Lung (tissue), 12 donors: Measurements from ENCODE around the gene EHD4. TPM values are rescaled to one million over a fixed set of nuclear protein-coding genes. Genes with fewer than 3 reads are reported as not detected.

Experiments
- ATAC-seq: fragments of 200-7000 bp; cut with Tn5 transposase; one replicate; pipeline ENCODE4 v1.9.1; 2020; ENCODE audit warnings: moderate number of reproducible peaks; ENCODE audit not compliant: insufficient read depth, low FRiP score
- DNase-seq, 3 donors: peaks; one replicate each; pipeline ENCODE4 v3.0.0-alpha.2; 2013 to 2017
- H3K27ac ChIP-seq, 2 donors: one replicate each; pipeline ENCODE4 v1.5.1; 2013; ENCODE audit warnings: mild to moderate bottlenecking in 2 of 2, moderate library complexity in 2 of 2, control low read depth in 1 of 2, inconsistent platforms in 1 of 2, low read depth in 1 of 2, low read length in 1 of 2
- H3K27me3 ChIP-seq, 3 donors: one replicate each; pipeline ENCODE4 v1.5.1; 2013; ENCODE audit warnings: low read length in 2 of 3; ENCODE audit not compliant: control insufficient read depth in 3 of 3, insufficient read depth in 3 of 3
- H3K36me3 ChIP-seq, 4 donors: one replicate each; pipeline ENCODE4 v1.5.1; 2013; ENCODE audit warnings: low read length in 4 of 4, mild to moderate bottlenecking in 1 of 4, moderate library complexity in 1 of 4; ENCODE audit not compliant: control insufficient read depth in 4 of 4, insufficient read depth in 4 of 4
- H3K4me1 ChIP-seq, 5 donors: one replicate each; pipeline ENCODE4 v1.5.1; 2013; ENCODE audit warnings: low read length in 5 of 5, mild to moderate bottlenecking in 2 of 5, moderate library complexity in 1 of 5; ENCODE audit not compliant: control insufficient read depth in 5 of 5, insufficient read depth in 5 of 5
- H3K4me3 ChIP-seq: one replicate; pipeline ENCODE4 v1.5.1; 2013; ENCODE audit warnings: mild to moderate bottlenecking, control low read depth, moderate library complexity
- H3K9ac ChIP-seq, 2 donors: one replicate each; pipeline ENCODE4 v1.5.1; 2013; ENCODE audit warnings: low read length in 2 of 2, control low read depth in 1 of 2; ENCODE audit not compliant: insufficient read depth in 1 of 2
- H3K9me3 ChIP-seq, 4 donors: one replicate each; pipeline ENCODE4 v1.5.1; 2013; ENCODE audit warnings: low read length in 3 of 4, mild to moderate bottlenecking in 1 of 4, moderate library complexity in 1 of 4; ENCODE audit not compliant: control insufficient read depth in 4 of 4, insufficient read depth in 3 of 4
- CTCF ChIP-seq: IDR thresholded peaks from 2 replicates; pipeline ENCODE4 v1.5.1; 2012; ENCODE audit warnings: mild to moderate bottlenecking; ENCODE audit errors: control extremely low read depth, extremely low read depth
- WGBS, 2 donors: extraction: QIAGEN DNeasy Blood & Tissue Kit; methylation state at CpG; one replicate each; pipeline ENCODE4 v1.1.7; 2013; 5-methylcytosine and 5-hydroxymethylcytosine counted together
- polyA plus RNA-seq, 2 donors: library from polyadenylated mRNA; stranded (reverse); fragments of 200-250 nt; gene quantifications; one replicate each; pipeline ENCODE4 v1.2.1, GENCODE V29; 2013
- total RNA-seq, 2 donors: library from RNA; depleted of rRNA in 1 of 2; stranded (reverse); fragments of >200 nt in 1 of 2; gene quantifications; one replicate each; pipeline ENCODE4 v1.2.1, GENCODE V29; 2014 to 2021
- donor health status: control.
- donor health status: control.
- donor health status: Bipolar disorder and iron deficiency.
- donor health status: healthy.
- donor health status: DM: yes; HTN: yes; CAD: no.

The EHD4 gene
- total and polyA plus RNA-seq, 4 donors, result 16.4 to 36.3 (median 25.9) TPM

GRCh38 chr15:41992803-41993190, 20.4 kb upstream of the EHD4 start:
- no peak overlapping the region for H3K4me3 ChIP-seq
- H3K9me3 ChIP-seq, result no peaks in the 10 kb centered on the region
- WGBS, 2 donors, result 89 to 95% methylated on average over 7 of the region's 7 CpGs
- H3K4me1 ChIP-seq, result no peaks in the 10 kb centered on the region
- no peaks in the 10 kb centered on the region for H3K36me3 ChIP-seq
- H3K9ac ChIP-seq, result no peak overlapping the region
- DNase-seq, result no peak
- peaks cover 0 to 2% (median 0%) of the 10 kb centered on the region in 3 donors for H3K27me3 ChIP-seq
- ATAC-seq, result no peak
- no peak for TF ChIP-seq CTCF
- H3K27ac ChIP-seq, result no peak overlapping the region

GRCh38 chr15:41992151-41992802, 19.9 kb upstream of the EHD4 start:
- no peak for ATAC-seq
- Histone ChIP-seq H3K9me3 (no peaks in the 10 kb centered on the region), H3K36me3 (no peaks in the 10 kb centered on the region), H3K4me1 (no peaks in the 10 kb centered on the region), H3K27me3 (peaks cover 0 to 2% (median 0%) of the 10 kb centered on the region in 3 donors), H3K27ac (no peak overlapping the region), H3K9ac (no peak overlapping the region), H3K4me3 (no peak overlapping the region)
- DNase-seq, result no peak
- 96% methylated on average over 18 of the region's 18 CpGs for WGBS, 2 donors
- TF ChIP-seq CTCF, result no peak

DNA sequence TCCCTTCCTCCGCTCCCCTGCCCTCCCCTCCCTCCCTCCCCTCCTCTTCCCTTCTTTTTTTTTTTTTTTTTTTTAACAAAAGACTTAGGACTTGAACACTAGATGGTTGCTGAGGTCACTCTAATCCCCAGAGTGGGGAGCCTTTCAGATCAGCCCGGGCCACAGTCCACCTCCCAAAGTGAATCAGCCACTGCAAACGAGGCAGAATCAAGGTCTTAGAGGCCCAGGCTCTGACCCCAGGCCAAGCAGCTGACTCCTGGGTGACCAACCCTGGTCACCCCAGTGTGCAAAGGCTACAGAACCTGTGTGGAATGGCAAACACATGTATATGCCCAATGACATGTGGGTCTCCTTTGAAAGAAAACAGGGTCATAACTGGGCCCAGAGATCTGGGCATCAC, 18.3 kb upstream of the EHD4 start:
- no peak for DNase-seq
- no peak for ATAC-seq
- no peak overlapping the region for H3K9ac ChIP-seq
- no peaks in the 10 kb centered on the region for H3K9me3 ChIP-seq
- peaks cover 0 to 2% (median 0%) of the 10 kb centered on the region in 3 donors for H3K27me3 ChIP-seq
- H3K36me3 ChIP-seq, result no peaks in the 10 kb centered on the region
- WGBS, 2 donors, result 84 to 88% methylated on average over 3 of the region's 3 CpGs
- TF ChIP-seq CTCF, result no peak
- H3K4me1 ChIP-seq, result no peaks in the 10 kb centered on the region
- no peak overlapping the region for H3K4me3 ChIP-seq
- H3K27ac ChIP-seq, result no peak overlapping the region

DNA sequence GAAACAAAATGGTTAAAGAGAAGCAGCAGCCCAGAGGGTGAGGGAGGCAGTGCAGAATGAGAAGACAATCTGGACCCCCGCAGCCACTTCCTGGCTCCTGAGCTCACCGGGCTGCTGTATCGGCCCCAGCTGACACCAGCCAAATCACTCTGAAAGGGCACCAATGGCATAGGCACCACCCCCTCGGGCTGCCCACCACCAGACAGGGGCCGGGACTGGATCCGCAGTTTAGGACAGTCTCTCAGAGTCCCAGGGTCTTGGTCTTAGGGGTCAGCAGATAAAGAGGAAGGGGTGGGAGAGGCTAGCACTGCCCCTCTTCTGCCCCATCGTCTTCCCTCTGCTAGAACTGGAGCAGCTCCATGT, 17.9 kb upstream of the EHD4 start:
- no peaks in the 10 kb centered on the region for H3K9me3 ChIP-seq
- peaks cover 0 to 2% (median 0%) of the 10 kb centered on the region in 3 donors for H3K27me3 ChIP-seq
- no peak for TF ChIP-seq CTCF
- no peak overlapping the region for H3K4me3 ChIP-seq
- no peak overlapping the region for H3K27ac ChIP-seq
- H3K36me3 ChIP-seq, result no peaks in the 10 kb centered on the region
- WGBS, 2 donors, result 54 to 59% methylated on average over 7 of the region's 7 CpGs
- ATAC-seq, result no peak
- no peak for DNase-seq
- no peaks in the 10 kb centered on the region for H3K4me1 ChIP-seq
- no peak overlapping the region for H3K9ac ChIP-seq
